HEK293 (cell line): ENCODE data around the gene LCMT1.

Experiments
- CTCF ChIP-seq: fragments of 450-650 bp; formaldehyde crosslinking; IDR thresholded peaks from 2 replicates; pipeline ENCODE4 v1.5.1; 2016; ENCODE audit warnings: missing biosample characterization, missing genetic modification characterization
- FEZF1 ChIP-seq: fragments of 450-650 bp; formaldehyde crosslinking; IDR thresholded peaks from 2 replicates; pipeline ENCODE4 v1.5.1; 2016; ENCODE audit warnings: missing biosample characterization, missing genetic modification characterization
- HOXA7 ChIP-seq: sonication (generic); formaldehyde crosslinking; IDR thresholded peaks from 2 replicates; pipeline ENCODE4 v1.8.1; 2022; ENCODE audit warnings: missing genetic modification reagents, borderline replicate concordance
- PRDM4 ChIP-seq: fragments of 450-650 bp; formaldehyde crosslinking; IDR thresholded peaks from 2 replicates; pipeline ENCODE4 v1.5.1; 2017; ENCODE audit warnings: missing biosample characterization, missing genetic modification characterization
- REST ChIP-seq: fragments of 450-650 bp; formaldehyde crosslinking; IDR thresholded peaks from 2 replicates; pipeline ENCODE4 v1.5.1; 2016; ENCODE audit warnings: missing biosample characterization, missing genetic modification characterization
- ZNF133 ChIP-seq: fragments of 450-650 bp; formaldehyde crosslinking; IDR thresholded peaks from 2 replicates; pipeline ENCODE4 v1.5.1; 2016; ENCODE audit warnings: missing biosample characterization, missing genetic modification characterization
- ZNF157 ChIP-seq: fragments of 450-650 bp; formaldehyde crosslinking; IDR thresholded peaks from 2 replicates; pipeline ENCODE4 v1.5.1; 2016; ENCODE audit warnings: missing biosample characterization, missing genetic modification characterization
- ZNF274 ChIP-seq, 2 experiments: fragments of 200-500 bp in 1 of 2; fragments of 450-650 bp in 1 of 2; sonication (Bioruptor generic) in 1 of 2; formaldehyde crosslinking in 1 of 2; IDR thresholded peaks; 2 replicates each; pipeline versions ENCODE4 v1.5.1 to v1.6.1; 2014 to 2016; ENCODE audit warnings: borderline replicate concordance in 1 of 2, inconsistent platforms in 1 of 2, low read length in 1 of 2, missing biosample characterization in 1 of 2, missing genetic modification characterization in 1 of 2
- ZNF292 ChIP-seq: fragments of 450-650 bp; formaldehyde crosslinking; IDR thresholded peaks from 2 replicates; pipeline ENCODE4 v1.5.1; 2016; ENCODE audit warnings: low read depth, missing biosample characterization, missing genetic modification characterization, borderline replicate concordance
- ZNF354C ChIP-seq: fragments of 450-650 bp; formaldehyde crosslinking; IDR thresholded peaks from 2 replicates; pipeline ENCODE4 v1.5.1; 2016; ENCODE audit warnings: missing biosample characterization, missing genetic modification characterization, low read depth, borderline replicate concordance
- ZNF610 ChIP-seq: fragments of 450-650 bp; formaldehyde crosslinking; IDR thresholded peaks from 2 replicates; pipeline ENCODE4 v1.5.1; 2016; ENCODE audit warnings: missing biosample characterization, missing genetic modification characterization, borderline replicate concordance
- ZNF660 ChIP-seq: fragments of 450-650 bp; IDR thresholded peaks from 2 replicates; pipeline ENCODE4 v1.5.1; 2018; ENCODE audit warnings: missing biosample characterization, mild to moderate bottlenecking, missing genetic modification characterization
- ZNF792 ChIP-seq: fragments of 450-650 bp; formaldehyde crosslinking; IDR thresholded peaks from 2 replicates; pipeline ENCODE4 v1.5.1; 2016; ENCODE audit warnings: missing biosample characterization, missing genetic modification characterization

- TF ChIP-seq CTCF (tag by site-specific recombination) (no peak), FEZF1 (tag by site-specific recombination) (no peak), ZNF292 (tag by site-specific recombination) (no peak), ZNF792 (no peak), ZNF133 (no peak), ZNF274 (IDR thresholded peaks at IDR 0.05; ENCODE audit: low read length) (no peak), ZNF274 (tag by site-specific recombination; IDR thresholded peaks at IDR 0.05; ENCODE audit: borderline replicate concordance) (no peak), HOXA7 (CRISPR knock-in tag) (no peak), ZNF157 (no peak), ZNF610 (tag by site-specific recombination) (0 out of 2 replicates have a peak, but pooled peaks have one; percentile 6), ZNF354C (tag by site-specific recombination) (no peak), PRDM4 (tag by site-specific recombination) (no peak), ZNF660 (tag by site-specific recombination) (no peak), REST (tag by site-specific recombination) (no peak)
Measured at GRCh38 chr16:25110387-25110947, 1.1 kb upstream of the LCMT1 start.
